Stomach smooth muscle (tissue), 2 donors: ENCODE measurements around the gene CXCL3.
A peak's percentile ranks its signal among the peaks of the same experiment; 100 is the strongest.
"Not testable (repeated sequence)": the region's sequence is repeated elsewhere in the genome, so short reads cannot be mapped to it uniquely, and the experiment has no call there.

ENCODE experiments used
- H3K27ac ChIP-seq: one replicate; pipeline ENCODE4 v1.7.0; 2013; ENCODE audit warnings: mild to moderate bottlenecking, low read length, inconsistent platforms
- H3K27me3 ChIP-seq, 2 donors: one replicate each; pipeline ENCODE4 v1.7.0; 2013; ENCODE audit warnings: low read length in 2 of 2; ENCODE audit not compliant: insufficient read depth in 2 of 2, control insufficient read depth in 1 of 2
- H3K36me3 ChIP-seq, 2 donors: one replicate each; pipeline ENCODE4 v1.7.0; 2013; ENCODE audit warnings: low read length in 2 of 2; ENCODE audit not compliant: control insufficient read depth in 2 of 2, insufficient read depth in 2 of 2
- H3K4me1 ChIP-seq: one replicate; pipeline ENCODE4 v1.7.0; 2013; ENCODE audit warnings: low read length; ENCODE audit not compliant: control insufficient read depth, insufficient read depth
- H3K4me3 ChIP-seq, 2 donors: one replicate each; pipeline ENCODE4 v1.7.0; 2013; ENCODE audit warnings: low read length in 2 of 2
- H3K9ac ChIP-seq, 2 donors: one replicate each; pipeline ENCODE4 v1.7.0; 2013; ENCODE audit warnings: low read length in 2 of 2, mild to moderate bottlenecking in 1 of 2
- H3K9me3 ChIP-seq, 2 donors: one replicate each; pipeline ENCODE4 v1.7.0; 2013; ENCODE audit warnings: low read length in 2 of 2; ENCODE audit not compliant: control insufficient read depth in 2 of 2
- donor health status: healthy.
- donor health status: Pancreatic carcinoma.

The CXCL3 gene

GRCh38 chr4:74038425-74039314, at the start of gene CXCL3:
Gene CXCL3, minus strand, starts transcription at chr4:74038689. Its CDS starts 78 bp downstream, at chr4:74038611.
- Histone ChIP-seq H3K27me3 (no peaks in the 10 kb centered on the region), H3K9me3 (no peaks in the 10 kb centered on the region), H3K9ac (peak within 1 kb of the TSS; percentile 65 to 69), H3K4me3 (peak within 1 kb of the TSS; percentile 84 to 89), H3K36me3 (no peaks in the 10 kb centered on the region), H3K4me1 (no peaks in the 10 kb centered on the region), H3K27ac (peak within 1 kb of the TSS; percentile 19)

- Histone ChIP-seq H3K9ac (no peak overlapping the region), H3K4me3 (no peak overlapping the region), H3K27ac (no peak overlapping the region), H3K4me1 (no peaks in the 10 kb centered on the region), H3K9me3 (no peaks in the 10 kb centered on the region), H3K36me3 (no peaks in the 10 kb centered on the region), H3K27me3 (no peaks in the 10 kb centered on the region)
Observed at GRCh38 chr4:74087481-74087880, 49.0 kb upstream of the CXCL3 start.

GRCh38 chr4:74085669-74086068, 47.2 kb upstream of the CXCL3 start:
- H3K27me3 ChIP-seq: no peaks in the 10 kb centered on the region
- H3K4me1 ChIP-seq: no peaks in the 10 kb centered on the region
- H3K9ac ChIP-seq: no peak overlapping the region
- no peak overlapping the region for H3K4me3 ChIP-seq
- H3K36me3 ChIP-seq: no peaks in the 10 kb centered on the region
- no peaks in the 10 kb centered on the region for H3K9me3 ChIP-seq
- no peak overlapping the region for H3K27ac ChIP-seq

- H3K27ac ChIP-seq: no peak overlapping the region
- H3K9me3 ChIP-seq: no peaks in the 10 kb centered on the region
- H3K9ac ChIP-seq: no peak overlapping the region
Observed at GRCh38 chr4:74084984-74085383, 46.5 kb upstream of the CXCL3 start.

GRCh38 chr4:74083546-74083945, 45.1 kb upstream of the CXCL3 start:
- no peak overlapping the region for H3K27ac ChIP-seq
- H3K4me3 ChIP-seq: no peak overlapping the region
- no peaks in the 10 kb centered on the region for H3K36me3 ChIP-seq
- no peaks in the 10 kb centered on the region for H3K4me1 ChIP-seq
- H3K9me3 ChIP-seq: no peaks in the 10 kb centered on the region
- H3K9ac ChIP-seq: no peak overlapping the region
- no peaks in the 10 kb centered on the region for H3K27me3 ChIP-seq

More at GRCh38 chr4:74084984-74085383, 46.5 kb upstream of the CXCL3 start:
- no peak overlapping the region for H3K4me3 ChIP-seq
- no peaks in the 10 kb centered on the region for H3K4me1 ChIP-seq
- H3K36me3 ChIP-seq: no peaks in the 10 kb centered on the region
- no peaks in the 10 kb centered on the region for H3K27me3 ChIP-seq

- Histone ChIP-seq H3K4me3 (no peak overlapping the region), H3K27me3 (no peaks in the 10 kb centered on the region), H3K36me3 (no peaks in the 10 kb centered on the region), H3K9ac (no peak overlapping the region), H3K9me3 (no peaks in the 10 kb centered on the region), H3K4me1 (no peaks in the 10 kb centered on the region), H3K27ac (no peak overlapping the region)
Observed at GRCh38 chr4:74081035-74081434, 42.5 kb upstream of the CXCL3 start.

GRCh38 chr4:74080351-74080750, 41.9 kb upstream of the CXCL3 start:
- not testable (repeated sequence) for H3K4me3 ChIP-seq, H3K27ac ChIP-seq, H3K4me1 ChIP-seq, H3K9me3 ChIP-seq, H3K9ac ChIP-seq, H3K27me3 ChIP-seq, H3K36me3 ChIP-seq

GRCh38 chr4:74079024-74079423, 40.5 kb upstream of the CXCL3 start:
- H3K9me3 ChIP-seq, H3K27me3 ChIP-seq, H3K36me3 ChIP-seq, H3K9ac ChIP-seq, H3K27ac ChIP-seq, H3K4me3 ChIP-seq, H3K4me1 ChIP-seq: not testable (repeated sequence)

- peaks cover 0 to 2% of the 10 kb centered on the region in 2 donors for H3K9me3 ChIP-seq
- H3K36me3 ChIP-seq: no peaks in the 10 kb centered on the region
Observed at GRCh38 chr4:74073358-74073757, 34.9 kb upstream of the CXCL3 start.

GRCh38 chr4:74072739-74073138, 34.2 kb upstream of the CXCL3 start:
- Histone ChIP-seq H3K36me3 (no peaks in the 10 kb centered on the region), H3K9ac (no peak overlapping the region), H3K4me1 (no peaks in the 10 kb centered on the region), H3K9me3 (peaks cover 0 to 2% of the 10 kb centered on the region in 2 donors), H3K4me3 (no peak overlapping the region), H3K27me3 (no peaks in the 10 kb centered on the region), H3K27ac (no peak overlapping the region)

More at GRCh38 chr4:74073358-74073757, 34.9 kb upstream of the CXCL3 start:
- H3K27me3 ChIP-seq: no peaks in the 10 kb centered on the region
- no peak overlapping the region for H3K4me3 ChIP-seq
- no peak overlapping the region for H3K27ac ChIP-seq
- H3K9ac ChIP-seq: no peak overlapping the region
- H3K4me1 ChIP-seq: no peaks in the 10 kb centered on the region

- Histone ChIP-seq H3K9ac (no peak overlapping the region), H3K9me3 (peaks cover 0 to 2% of the 10 kb centered on the region in 2 donors), H3K4me1 (no peaks in the 10 kb centered on the region), H3K27ac (no peak overlapping the region), H3K4me3 (no peak overlapping the region), H3K36me3 (no peaks in the 10 kb centered on the region), H3K27me3 (no peaks in the 10 kb centered on the region)
Observed at GRCh38 chr4:74067586-74067985, 29.1 kb upstream of the CXCL3 start.
